GM18951 (cell line): ENCODE data around the gene MARS1.
"Not testable (repeated sequence)": the region's sequence is repeated elsewhere in the genome, so short reads cannot be mapped to it uniquely, and the experiment has no call there.

Experiments used
- POLR2A ChIP-seq: IDR thresholded peaks from 4 replicates; pipeline ENCODE4 v1.6.1; 2011; ENCODE audit warnings: mild to moderate bottlenecking; ENCODE audit not compliant: insufficient read length, insufficient read depth; ENCODE audit errors: extremely low read depth
- in situ Hi-C: fragments of 300-500 bp; cut with MboI; formaldehyde crosslinking; loops from one replicate; pipeline ENCODE4 v1.12.0; 2022; ENCODE audit warnings: low sequenced_read_pairs, mixed read lengths, inconsistent platforms; ENCODE audit not compliant: unreplicated experiment

The MARS1 gene

GRCh38 chr12:57498571-57498970 lies 10.7 kb downstream of the MARS1 start:
- no peak for TF ChIP-seq POLR2A
- in situ Hi-C loops: no loop called here

DNA sequence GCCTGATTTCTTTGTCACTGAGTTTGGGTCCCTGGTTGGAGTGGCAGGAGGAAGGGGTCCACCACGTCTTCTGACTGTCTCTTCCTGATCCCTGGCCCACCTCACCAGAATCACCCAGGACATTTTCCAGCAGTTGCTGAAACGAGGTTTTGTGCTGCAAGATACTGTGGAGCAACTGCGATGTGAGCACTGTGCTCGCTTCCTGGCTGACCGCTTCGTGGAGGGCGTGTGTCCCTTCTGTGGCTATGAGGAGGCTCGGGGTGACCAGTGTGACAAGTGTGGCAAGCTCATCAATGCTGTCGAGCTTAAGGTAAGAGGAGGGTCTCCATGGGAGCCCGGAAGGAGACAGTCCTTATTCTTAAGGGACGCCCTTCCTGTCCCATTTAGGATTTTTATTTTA lies 12.3 kb downstream of the MARS1 start:
- no peak for TF ChIP-seq POLR2A

DNA sequence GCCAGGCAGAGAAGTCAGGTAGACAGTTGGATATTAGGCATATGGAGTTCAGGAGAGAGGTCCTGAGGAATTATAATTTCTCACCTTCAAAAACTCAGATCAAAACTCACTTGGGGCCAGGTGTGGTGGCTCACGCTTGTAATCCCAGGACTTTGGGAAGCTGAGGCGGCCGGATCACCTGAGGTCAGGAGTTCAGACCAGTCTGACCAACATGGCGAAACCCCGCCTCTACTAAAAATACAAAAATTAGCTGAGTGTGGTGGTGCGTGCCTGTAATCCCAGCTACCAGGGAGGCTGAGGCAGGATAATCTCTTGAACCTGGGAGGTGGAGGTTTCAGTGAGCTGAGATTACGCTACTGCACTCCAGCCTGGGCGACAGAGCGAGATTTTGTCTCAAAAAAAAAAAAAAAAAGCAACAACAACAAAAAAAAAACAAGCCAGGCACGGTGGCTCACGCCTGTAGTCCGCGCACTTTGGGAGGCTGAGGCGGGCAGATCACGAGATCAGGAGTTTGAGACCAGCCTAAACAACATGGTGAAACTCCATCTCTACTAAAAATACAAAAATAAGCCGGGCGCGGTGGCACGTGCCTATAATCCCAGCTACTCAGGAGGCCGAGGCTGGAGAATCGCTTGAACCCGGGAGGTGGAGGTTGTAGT lies 14.6 kb downstream of the MARS1 start:
- in situ Hi-C loops: not testable (repeated sequence)

More for the DNA sequence above, 12.3 kb downstream of the MARS1 start:
- in situ Hi-C loops: no loop called here

- in situ Hi-C loops: not testable (repeated sequence)
These were observed 18.7 kb downstream of the MARS1 start for GRCh38 chr12:57506541-57506940.

DNA sequence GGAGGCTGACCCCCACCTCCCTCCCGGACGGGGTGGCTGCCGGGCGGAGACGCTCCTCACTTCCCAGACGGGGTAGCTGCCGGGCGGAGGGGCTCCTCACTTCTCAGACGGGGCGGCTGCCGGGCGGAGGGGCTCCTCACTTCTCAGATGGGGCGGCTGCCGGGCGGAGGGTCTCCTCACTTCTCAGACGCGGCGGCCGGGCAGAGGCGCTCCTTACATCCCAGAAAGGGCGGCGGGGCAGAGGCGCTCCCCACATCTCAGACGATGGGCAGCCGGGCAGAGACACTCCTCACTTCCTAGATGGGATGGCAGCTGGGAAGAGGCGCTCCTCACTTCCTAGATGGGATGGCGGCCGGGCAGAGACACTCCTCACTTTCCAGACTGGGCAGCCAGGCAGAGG lies 19.9 kb downstream of the MARS1 start:
- in situ Hi-C loops: not testable (repeated sequence)

DNA sequence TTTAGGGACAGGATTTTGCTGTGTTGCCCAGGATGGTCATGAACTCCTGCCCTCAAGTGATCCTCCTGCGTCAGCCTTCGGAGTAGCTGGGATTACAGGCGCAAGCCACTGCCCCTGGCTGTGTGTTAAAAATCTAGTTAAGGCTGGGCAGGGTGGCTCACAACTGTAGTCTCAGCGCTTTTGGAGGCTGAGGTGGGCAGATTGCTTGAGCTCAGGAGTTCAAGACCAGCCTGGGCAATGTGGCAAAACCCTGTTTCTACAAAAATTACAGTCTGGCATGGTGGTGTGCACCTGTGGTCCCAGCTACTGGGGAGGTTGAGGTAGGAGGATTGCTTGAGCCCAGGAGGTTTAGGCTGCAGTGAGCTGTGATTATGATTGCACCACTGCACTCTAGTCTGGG lies 23.3 kb downstream of the MARS1 start:
- in situ Hi-C loops: no loop called here
- TF ChIP-seq POLR2A: no peak

- TF ChIP-seq POLR2A: no peak
- in situ Hi-C loops: no loop called here
These were observed 23.9 kb downstream of the MARS1 start for GRCh38 chr12:57511588-57512325.

GRCh38 chr12:57512665-57513064 lies 24.8 kb downstream of the MARS1 start:
- in situ Hi-C loops: no loop called here
- TF ChIP-seq POLR2A: no peak

- TF ChIP-seq POLR2A: no peak
These were observed 25.4 kb downstream of the MARS1 start for GRCh38 chr12:57513266-57513665.

GRCh38 chr12:57513677-57514076 lies 25.8 kb downstream of the MARS1 start:
- in situ Hi-C loops: not testable (repeated sequence)

More at GRCh38 chr12:57513266-57513665, 25.4 kb downstream of the MARS1 start:
- in situ Hi-C loops: no loop called here

- in situ Hi-C loops: not testable (repeated sequence)
These were observed 26.4 kb downstream of the MARS1 start for GRCh38 chr12:57514246-57514645.

- in situ Hi-C loops: no loop called here
- TF ChIP-seq POLR2A: no peak
These were observed 27.0 kb downstream of the MARS1 start for GRCh38 chr12:57514720-57515407.

DNA sequence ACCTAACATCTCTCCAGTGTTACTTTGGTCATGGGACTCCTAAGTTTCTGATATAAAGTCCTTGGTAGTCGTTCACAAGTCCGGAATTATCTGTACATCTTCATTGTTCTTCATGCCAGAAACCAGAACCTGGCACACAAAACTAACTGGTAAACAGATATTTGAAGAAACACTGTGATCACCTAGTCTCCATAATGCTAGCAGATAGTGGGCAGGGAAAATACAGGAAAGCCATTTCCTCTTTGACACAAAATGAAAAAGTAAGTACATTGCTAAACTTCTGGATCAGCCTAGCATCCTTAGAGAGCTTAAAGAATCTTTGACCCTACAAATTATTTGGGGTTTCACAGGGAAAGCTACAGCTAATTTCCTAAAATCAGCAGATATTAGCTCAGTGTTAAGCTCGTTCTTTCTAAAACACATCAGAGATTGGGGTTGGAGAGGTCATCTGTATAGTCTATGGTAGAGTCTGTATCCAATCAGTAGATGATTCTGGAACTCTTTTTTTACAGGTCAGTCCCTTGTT lies 27.6 kb downstream of the MARS1 start:
- in situ Hi-C loops: no loop called here
- TF ChIP-seq POLR2A: no peak

DNA sequence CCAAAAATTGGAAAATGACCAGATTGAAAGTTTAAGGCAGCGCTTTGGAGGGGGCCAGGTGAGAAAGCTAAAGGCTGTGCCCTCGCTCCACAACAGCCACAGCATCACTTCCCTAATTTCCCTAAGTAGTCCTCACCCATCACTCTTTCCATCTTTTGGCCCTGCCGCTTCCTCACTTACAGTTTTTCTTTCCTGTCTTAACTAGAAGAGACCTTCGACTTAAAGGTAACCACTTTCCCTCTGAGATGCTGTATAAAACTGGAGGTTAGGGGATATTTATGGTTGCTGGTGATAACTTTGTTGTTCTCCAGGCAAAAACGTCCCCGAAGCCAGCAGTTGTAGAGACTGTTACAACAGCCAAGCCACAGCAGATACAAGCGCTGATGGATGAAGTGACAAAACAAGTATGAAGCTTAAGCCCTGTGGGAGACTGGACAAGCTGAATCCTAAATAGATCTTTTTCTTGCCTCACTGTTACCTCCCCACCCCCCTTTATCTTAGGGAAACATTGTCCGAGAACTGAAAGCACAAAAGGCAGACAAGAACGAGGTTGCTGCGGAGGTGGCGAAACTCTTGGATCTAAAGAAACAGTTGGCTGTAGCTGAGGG lies 28.2 kb downstream of the MARS1 start:
- in situ Hi-C loops: no loop called here
- TF ChIP-seq POLR2A: no peak
